Ramos (cell line): ENCODE measurements around the gene HAPLN1.
"Not testable (repeated sequence)": the region's sequence is repeated elsewhere in the genome, so short reads cannot be mapped to it uniquely, and the experiment has no call there.

Experiments
- in situ Hi-C: fragments of 300-500 bp; cut with MboI; formaldehyde crosslinking; loops from one replicate; pipeline ENCODE4 v1.14.3; 2022; ENCODE audit warnings: low sequenced_read_pairs; ENCODE audit not compliant: unreplicated experiment

Gene HAPLN1

DNA sequence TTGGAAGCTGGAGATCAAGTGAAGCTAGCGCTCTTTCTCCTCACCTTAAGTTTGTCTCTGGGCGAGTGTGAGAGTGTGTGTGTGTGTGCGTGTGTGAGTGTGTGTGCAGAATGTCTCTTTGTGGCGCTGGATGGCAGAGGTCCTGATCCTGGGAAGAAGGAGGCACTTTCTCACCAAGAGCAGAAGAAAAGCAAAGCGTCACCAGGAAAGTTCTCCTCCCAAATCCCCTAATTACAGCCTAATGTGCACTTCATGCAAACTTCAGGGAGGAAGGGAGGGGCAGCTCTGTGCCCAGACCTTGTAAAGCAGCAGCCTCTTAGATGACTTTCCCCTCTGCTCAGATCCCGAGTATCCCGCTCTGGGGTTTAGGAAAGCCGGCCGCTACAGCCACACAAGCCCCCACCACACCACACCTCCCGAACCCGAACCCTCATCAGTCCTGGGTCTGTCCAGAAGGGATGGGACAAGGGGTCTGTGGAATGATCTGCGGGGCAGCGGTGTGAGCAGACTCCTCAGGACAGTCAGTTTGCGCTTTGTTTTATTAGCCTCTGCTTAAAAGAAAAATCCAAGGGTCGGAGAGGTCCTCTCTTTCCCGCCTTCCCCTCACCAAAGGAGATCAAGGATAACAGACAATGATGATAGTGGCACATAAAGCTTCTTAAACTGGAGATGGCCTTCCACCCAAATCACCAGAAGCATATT lies at the start of gene HAPLN1:
HAPLN1 (minus strand) TSS at position 20 of the 702 bp plus-strand sequence. CDS start 47,332 bp downstream, outside the sequence.
- in situ Hi-C loops, result no loop called here

DNA sequence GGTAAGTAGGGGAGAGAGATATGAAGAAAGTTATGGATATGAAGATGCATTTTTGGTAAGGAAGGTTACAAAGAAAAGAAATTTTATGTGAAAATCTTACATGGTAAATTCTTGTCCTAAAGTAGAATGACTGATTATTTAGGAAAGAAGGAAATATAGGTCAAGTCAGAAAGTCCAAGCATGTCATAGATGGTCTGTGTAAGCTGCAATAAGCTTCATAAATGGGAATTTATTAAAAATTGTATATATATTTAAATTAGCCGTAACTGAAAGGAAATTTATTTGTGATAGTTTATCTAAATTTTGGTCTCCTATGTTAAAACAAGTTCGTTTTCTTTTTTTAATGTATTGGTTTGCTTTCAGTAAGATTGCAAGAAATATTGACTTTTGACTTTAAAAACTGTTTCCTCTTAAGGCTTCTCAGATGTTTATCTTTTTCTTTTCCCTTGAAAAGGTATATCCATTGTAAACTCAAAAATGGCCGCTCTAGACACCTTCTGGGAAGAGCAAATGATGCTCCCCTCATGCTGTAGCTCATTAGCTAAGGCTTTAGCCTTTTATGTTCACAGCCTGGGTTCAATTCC lies 46.8 kb upstream of the HAPLN1 start:
- in situ Hi-C loops, result no loop called here

DNA sequence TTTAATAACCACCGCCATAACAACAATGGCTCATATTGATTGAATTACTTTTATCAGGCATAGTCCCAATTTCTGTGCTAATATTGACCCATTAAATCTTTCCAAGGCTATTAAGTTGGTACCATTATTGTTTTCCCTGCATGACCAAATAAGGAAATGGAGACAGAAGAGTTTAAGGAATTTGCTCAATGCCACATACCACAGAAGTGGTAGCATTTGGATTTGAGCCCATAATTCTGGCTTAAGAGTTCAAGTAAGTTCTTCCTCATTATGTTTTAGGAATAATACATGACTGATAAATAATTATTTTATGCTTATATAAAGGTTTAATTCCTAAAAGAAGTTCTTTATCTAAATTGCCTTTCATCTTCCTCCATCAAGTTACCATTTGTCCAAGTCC lies 43.4 kb upstream of the HAPLN1 start:
- in situ Hi-C loops, result no loop called here

DNA sequence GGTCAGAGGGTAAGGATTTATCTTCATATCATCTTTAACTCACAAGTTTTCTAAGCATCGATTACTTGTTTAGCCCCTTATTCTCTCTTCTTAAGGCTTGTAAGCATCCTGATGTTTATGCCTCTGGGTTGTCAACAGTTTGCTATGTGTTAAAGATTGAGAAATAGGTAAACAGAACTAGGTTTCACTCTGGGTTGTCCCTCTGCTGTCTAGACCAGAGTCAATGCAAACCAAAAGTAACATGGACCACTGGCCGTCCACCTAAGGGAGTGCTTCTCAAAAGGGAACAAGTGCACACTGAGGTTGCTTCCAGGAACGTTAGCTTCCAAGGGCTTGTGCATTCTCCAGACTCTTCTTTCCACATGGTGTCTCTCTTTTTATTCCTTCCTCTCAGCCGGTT lies 39.9 kb upstream of the HAPLN1 start:
- in situ Hi-C loops, result no loop called here

DNA sequence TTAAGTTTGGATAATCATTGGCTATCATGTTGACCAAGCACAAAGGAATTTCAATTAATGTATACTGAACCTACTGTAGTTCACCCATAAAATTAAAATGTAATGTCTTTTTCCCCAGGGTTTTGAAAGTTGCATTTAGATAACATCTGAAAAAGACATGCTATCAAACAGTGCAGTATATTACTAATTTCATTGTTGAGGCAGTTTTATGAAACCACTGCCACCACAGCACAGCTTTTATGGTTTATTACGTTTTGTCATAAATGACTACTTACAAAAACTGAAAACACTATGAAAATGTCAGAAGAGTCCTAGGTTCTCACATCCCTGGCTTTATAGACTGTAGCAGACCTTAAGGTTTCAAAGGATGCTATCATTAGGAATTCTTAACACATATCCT lies 32.0 kb upstream of the HAPLN1 start:
- in situ Hi-C loops, result no loop called here

DNA sequence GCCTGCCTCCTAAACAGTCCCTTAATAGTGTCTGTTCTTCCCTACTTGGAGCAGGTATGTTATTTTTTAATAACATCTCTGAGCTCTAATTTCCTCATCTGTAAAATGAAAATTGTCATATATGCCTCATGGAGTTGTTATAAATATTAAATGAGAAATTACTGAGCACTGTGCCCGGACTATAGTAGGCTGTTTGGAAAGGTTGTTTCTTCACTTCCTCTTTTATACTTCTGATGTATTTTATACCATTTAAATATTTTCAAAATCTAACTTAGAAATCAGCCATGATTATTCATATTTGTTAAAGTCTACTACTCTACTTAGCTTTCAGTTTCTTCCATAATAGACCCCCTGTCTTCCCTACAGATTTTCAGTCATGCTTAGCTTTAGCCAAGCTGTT lies 30.5 kb upstream of the HAPLN1 start:
- in situ Hi-C loops, result no loop called here

DNA sequence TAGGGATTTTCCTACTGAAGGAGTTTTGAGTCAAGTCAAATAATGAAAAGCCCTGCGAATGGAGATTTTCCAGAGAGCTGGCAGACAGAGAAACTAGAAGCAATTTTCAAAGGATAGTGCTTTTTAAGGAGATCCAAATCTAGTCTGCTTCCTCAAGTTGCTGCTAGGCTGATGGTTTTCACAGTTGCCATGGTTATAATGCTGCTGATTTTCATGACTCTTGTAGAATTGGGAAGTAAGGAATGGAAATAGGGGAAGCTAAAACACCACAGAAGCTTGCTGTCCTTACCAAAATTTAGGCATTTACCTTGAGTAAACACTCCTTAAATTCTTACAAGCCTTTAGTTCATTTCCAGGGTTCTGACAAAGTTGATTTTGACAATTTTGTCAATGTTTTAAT lies 30.1 kb upstream of the HAPLN1 start:
- in situ Hi-C loops, result no loop called here

DNA sequence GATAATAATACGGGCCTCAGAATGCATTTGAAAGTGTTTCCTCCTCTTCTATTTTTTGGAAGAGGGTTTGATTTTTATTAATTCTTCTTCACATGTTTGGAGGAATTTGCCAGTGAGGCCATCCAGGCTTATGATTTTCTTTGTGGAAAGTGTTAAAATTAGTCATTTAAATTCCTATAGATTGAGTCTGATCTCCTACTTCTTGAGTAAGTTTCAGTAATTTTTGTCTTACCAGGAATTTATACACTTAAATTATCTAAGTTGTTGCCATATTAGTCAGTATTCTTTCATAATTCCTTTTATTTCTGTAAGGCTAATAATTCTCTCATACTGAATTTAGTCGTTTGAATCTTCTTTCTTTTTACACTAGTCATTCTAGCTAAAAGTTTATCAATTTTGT lies 25.2 kb upstream of the HAPLN1 start:
- in situ Hi-C loops, result no loop called here

DNA sequence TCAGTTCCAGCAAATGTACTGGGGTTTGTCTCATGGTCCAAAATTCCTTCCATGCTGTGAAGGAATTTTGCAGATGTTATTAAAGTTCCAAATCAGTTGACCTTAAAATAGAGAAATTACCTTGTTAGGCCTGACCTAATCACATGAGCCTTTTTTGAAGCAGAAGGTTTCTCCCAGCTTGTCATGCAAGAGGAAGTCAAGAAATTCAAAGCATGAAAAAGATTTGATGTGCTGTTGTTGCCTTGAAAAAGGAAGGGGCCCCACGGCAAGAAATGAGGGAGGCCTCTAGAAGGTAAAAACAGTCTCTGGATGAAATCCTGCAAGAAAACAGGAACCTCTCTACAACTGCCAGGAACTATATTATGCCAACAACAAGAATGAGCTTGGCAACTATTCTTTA lies 24.2 kb upstream of the HAPLN1 start:
- in situ Hi-C loops, result no loop called here

DNA sequence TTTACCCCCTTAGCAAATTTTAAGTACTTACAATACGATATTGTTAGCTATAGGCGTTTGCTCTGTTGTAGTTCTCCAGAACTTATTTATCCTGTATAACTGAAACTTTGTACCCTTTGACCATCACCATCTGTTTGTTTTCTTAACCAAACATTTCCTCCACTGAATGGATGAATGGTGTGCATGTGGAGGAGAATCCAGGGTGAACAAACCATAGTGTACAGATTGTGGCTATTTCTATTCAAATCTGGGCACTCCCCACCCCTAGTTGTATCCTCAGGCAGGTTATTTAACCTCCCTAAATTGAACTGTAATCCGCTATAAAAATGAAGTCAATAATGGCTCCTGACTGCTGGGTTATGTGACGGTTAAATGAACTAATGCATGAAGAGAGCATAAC lies 21.4 kb upstream of the HAPLN1 start:
- in situ Hi-C loops, result no loop called here

DNA sequence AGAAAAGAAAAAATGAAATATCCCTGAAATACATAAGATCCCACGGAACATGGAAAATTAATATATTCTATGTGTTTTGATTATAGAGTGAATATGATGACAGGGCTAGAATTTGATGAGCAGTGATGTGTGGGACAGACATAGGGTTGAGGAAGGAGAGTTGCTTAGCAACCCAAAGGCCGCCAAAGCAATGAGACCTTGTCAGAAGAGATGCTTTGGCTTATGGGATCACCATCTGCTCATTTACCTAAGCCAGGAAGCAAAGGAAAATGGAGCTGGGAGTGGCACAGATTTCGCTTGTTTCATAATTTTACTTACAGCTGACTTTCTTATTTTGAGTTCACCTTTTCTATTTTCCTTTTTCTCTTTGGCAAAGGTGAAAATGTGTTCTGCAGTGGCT lies 20.9 kb upstream of the HAPLN1 start:
- in situ Hi-C loops, result no loop called here

DNA sequence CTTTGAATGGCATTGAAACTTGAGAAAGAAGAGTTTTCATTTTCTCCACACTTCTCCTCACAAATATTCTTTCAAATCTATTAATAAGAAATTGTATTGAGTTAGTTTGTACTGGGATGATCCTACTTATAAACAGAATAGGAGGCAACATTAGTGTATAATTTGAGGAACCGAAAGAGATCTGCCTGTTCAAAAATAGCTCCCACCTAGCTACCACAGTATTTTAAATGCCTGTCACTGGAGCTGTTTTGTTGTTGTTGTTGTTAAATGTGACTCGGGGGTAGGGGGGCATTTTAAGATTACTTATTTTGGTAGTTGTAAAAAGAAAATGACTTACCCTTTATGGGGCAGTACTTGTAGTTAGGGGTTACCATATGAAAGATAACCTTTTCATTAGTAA lies 20.1 kb upstream of the HAPLN1 start:
- in situ Hi-C loops, result no loop called here

DNA sequence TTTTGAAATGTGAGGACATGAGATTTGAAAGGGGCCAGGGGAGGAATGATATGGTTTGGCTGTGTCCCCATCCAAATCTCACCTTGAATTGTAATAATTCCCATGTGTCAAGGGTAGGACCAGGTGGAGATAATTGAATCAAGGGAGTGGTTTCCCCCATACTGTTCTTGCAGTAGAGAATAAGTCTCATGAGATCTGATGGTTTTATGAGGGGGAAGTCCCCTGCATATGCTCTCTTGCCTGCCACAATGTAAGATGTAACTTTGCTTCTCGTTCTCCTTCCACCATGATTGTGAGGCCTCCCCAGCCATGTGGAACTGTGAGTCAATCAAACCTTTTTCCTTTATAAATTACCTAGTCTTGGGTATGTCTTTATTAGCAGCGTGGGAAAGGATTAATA lies 15.5 kb upstream of the HAPLN1 start:
- in situ Hi-C loops, result not testable (repeated sequence)

DNA sequence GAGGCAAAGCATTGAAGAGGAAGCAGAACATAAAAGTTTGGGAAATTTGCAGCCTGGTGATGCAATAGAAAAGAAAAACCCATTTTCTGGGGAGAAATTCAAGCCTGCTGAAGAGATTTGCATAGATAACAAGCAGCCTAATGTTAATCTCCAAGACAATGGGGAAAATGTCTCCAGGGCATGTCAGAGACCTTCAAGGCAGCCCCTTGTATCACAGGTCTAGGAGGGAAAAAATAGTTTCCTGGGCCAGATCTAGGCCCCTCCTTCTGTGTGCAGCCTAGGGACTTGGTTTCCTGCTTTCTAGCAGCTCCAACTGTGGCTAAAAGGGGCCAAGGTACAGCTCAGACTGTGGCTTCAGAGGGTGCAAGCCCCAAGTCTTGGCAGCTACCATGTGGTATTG lies 14.4 kb upstream of the HAPLN1 start:
- in situ Hi-C loops, result not testable (repeated sequence)

DNA sequence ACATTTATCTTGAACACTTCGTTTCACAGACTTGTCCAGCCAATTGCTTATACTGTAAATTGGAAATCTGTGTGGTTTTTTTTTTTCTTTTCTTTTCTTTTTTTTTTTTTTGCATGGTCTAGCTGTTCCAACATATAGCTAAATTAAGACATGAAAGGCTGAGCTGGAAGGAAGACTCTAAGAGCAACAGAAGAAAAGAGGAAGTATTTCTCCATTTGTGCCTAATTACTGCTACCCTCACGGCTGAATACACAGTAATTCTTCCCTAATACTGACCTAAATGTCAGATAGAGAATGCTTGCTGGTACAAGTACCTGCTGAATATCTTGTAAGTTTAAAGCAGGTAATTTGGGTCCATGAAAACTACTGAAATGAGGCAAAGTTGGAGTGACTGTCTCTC lies 11.0 kb upstream of the HAPLN1 start:
- in situ Hi-C loops, result no loop called here

DNA sequence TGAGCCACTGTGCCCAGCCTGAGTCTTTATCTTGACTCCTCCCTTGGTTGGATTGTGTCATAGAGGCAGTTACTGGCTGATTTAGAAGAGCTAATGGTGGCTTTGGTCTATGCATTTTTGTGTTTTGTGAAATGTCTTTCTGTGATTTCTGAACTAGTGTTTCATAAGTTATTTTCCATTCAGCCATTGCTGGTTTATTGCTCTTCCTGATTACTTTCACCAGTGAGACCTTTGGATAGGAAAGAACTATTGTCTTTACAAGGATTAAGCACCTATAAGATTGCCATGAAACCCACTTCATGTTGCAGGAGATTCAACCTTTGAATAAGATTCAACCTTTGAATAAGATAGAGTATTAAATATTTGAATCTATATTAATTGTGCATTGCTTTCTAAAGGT lies 8.7 kb upstream of the HAPLN1 start:
- in situ Hi-C loops, result no loop called here

DNA sequence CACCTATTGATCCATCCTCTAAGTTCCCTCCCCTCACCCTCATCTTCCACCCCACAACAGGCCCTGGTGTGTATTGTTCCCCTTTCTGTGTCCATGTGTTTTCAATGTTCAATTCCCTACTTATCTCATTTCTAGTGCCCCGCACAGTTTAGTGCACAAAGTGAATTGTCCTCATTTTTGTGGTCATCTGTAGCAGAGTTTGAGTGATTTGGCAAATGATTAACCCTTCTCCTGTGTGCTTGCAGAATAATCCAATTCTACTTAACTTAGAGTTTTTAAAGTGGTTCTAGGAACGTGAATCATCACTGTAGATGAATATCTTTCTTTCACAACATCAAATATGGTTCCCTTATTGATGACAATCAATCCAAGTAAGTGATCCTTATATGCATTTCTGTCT lies 6.3 kb upstream of the HAPLN1 start:
- in situ Hi-C loops, result no loop called here

DNA sequence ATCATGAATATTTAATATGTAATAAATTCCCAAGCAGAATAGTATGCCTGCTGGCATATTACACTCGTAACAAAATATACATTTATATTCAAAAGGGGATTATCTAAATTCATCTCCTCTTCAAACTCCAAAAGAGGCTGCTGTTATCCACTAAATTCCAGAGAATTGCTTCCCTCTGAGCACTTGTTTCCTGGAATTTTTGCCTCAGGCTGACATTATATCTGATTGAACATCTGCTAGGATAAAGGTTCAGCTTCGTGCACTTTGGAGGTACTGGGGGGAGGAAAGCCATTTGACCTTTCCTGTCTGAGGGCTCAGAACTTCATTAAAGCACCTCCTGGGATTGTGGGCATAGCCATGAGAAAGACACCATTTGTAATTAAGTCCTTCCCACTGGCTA lies 4.3 kb upstream of the HAPLN1 start:
- in situ Hi-C loops, result no loop called here

DNA sequence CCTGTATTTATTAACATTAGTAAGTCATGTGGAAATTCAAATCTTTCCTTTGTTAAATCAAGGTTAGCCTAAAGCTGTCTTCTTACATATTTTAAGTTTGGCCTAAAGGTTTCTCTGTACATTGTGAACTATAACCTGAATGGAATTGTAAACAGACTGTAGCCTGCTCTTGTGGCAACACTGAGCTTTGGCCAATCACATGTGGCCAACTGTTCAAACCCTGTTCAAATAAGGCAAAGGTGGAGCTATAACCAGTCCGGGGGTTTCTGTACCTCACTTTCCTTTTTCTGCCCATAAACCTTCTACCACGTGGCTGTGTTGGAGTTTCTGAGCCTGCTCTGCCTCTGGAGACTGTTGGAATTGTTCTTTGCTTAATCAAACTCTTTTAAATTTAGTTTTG lies 3.3 kb upstream of the HAPLN1 start:
- in situ Hi-C loops, result no loop called here

DNA sequence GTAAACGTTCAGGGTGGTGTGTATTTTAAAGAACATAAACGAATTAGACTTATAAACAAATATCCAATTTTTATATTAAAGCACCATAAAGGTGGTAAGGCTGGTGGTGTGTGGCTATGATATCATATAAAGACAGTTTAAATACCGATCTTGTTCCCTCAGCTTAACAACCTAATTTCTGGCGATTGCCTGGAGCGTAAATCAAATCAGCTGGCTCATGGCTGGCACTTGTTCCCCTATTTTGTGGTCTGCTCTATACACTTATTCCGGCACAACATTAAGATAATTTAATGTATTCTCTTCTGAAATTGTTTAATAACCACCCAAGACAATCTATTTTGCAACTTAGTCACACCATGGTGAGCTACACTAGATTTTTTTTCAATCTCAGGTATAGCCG lies 2.4 kb upstream of the HAPLN1 start:
- in situ Hi-C loops, result no loop called here

DNA sequence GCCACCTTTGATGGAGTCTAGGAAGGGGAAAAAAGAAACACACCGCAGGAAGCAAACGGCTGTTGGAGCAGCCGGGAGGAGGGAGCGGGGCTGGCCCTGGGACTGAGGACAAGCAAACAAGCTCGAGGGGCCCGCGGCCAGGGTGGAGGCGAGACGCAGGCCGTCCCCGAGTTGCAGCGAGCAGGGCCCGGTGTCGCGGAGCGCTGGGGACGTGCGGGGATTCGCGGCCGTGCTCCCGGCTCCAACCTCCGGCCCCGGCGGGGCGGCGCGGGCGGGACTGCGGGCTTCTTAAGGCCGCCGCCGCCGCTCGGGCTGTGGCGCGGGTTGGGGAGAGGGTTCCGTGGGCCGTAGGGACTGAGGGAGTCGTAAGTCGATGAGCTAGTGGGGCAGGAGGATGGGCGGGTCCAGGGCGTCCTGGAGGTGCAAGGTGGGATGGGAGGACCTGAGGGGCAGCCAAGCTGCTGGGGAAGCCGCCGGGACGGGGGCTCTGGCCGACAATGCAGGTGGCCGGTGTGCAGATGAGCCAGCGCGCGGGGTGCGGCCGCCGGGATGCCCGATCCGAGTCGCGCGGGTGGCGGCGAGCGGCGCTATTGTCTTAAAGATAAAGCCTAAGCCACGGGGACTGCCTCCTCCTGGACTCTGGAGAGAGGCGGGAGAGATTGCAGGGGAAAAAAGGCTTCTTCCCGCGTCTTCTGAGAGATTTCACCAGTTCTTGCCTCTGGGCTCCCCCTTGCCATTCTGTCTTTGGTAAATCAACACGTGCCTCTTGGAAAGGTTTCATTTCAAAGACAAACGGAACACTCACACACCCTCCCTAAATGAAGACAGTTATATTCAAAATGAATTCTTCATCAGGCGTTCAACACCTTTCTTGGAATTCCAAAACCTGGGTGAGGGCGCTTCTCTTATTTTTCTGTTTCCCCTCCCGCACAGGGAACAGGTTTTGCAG lies 1.6 kb upstream of the HAPLN1 start:
- in situ Hi-C loops, result no loop called here
